ENCODE measurements around the gene POLRMT.

- TF ChIP-seq CTCF (IDR thresholded peaks at IDR 0.05) (no peak), POLR2A (IDR thresholded peaks at IDR 0.05) (no peak)
These were observed 15.6 kb downstream of the POLRMT start for GRCh38 chr19:617551-618246.
